SU-DHL-6 (cell line): ENCODE data around the gene KRT5.

Source experiments
- CTCF ChIP-seq: fragments of 200-600 bp; sonication (generic); IDR thresholded peaks from one replicate; pipeline ENCODE4 v1.5.1; 2017; ENCODE audit warnings: antibody characterized with exemption, mild to moderate bottlenecking, low read length, moderate library complexity; ENCODE audit not compliant: insufficient read depth, poor library complexity, severe bottlenecking
- EZH2phosphoT487 ChIP-seq: fragments of 200-600 bp; sonication (generic), shearing (Covaris generic); conservative IDR thresholded peaks from 2 replicates; pipeline ENCODE4 v1.6.1; 2018; ENCODE audit warnings: mild to moderate bottlenecking, antibody characterized with exemption, low read length, moderate library complexity, mixed read lengths

GRCh38 chr12:52477651-52478050, 42.5 kb downstream of the KRT5 start:
- TF ChIP-seq EZH2phosphoT487 (no peak), CTCF (no peak)
